HG02678 (cell line): ENCODE results near the gene SEC14L2.

Experiments used
- ATAC-seq: cut with Tn5 transposase; IDR thresholded peaks from one replicate; pipeline ENCODE4 v1.9.1; 2021; ENCODE audit warnings: mild to moderate bottlenecking, moderate library complexity; ENCODE audit not compliant: unreplicated experiment

SEC14L2 gene

DNA sequence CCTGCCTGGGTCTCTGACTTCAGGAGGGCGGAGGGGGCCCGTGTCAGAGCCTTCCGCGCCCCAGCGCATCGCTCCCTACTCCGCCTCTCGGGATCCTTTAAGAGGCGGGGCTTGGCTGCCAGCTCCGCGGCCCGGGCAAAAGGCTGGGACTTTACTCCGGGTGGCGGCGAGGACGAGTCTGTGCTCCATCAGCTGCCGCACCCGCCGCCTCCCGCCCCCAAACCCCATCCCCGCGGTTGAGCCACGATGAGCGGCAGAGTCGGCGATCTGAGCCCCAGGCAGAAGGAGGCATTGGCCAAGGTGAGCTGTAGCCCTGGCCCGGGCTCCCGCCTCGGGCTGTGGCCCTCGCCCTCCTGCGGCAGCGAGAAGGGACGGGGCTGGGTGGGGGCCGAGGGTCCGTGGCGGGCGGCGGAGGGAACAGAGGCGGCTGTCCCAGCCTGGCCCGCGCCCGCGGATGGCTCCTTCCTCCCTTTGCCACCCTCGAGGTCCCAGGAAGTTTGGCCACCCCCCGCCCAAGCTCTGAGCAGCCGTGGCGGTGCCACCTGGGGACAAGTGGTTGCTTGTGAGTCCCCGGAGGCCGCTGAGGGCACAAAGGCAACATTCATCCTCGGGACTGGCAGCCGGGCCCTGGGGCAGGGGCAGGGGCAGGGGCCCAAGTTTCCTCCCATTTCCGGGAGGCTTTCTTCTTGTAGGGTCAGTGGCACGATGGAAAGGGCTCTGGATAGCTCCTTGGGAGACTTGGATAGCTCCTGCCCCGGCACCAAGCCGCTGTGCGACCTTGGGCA is at the start of gene SEC14L2:
SEC14L2 (plus strand) TSS at position 148 of the 785 bp plus-strand sequence; CDS start at position 247, 99 bp downstream.
- ATAC-seq, result no peak

DNA sequence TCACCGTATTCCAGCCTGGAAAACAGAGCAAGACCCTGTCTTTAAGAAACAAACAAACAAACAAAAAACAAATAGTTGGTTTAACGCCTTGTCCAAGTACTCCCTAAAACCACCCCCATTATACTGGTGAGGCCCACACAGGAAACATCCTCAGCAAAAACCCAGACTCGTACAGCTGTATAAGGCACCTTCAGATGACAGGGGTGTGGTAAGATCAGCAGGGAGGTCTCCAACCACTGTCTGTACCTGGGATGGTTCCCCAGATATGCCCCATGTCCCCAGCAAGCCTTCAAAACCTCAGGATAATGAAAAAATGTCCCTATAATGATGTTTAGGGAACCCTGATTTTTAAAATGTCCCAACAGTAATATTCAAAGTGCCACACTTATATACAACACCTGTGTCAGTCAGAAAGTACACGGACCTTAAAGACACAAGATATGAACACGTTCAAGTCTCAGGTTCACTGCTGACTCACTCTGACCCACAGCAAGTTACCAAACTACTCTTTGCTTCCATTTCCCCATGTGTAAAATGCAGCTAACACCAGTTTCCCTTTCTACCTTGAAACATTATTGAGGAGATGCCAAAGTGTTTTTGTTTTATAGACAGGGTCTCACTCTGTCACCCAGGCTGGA is 49.4 kb upstream of the SEC14L2 start:
- ATAC-seq, result no peak

- no peak for ATAC-seq
Measured at GRCh38 chr22:30348404-30348803, 48.4 kb upstream of the SEC14L2 start.

- no peak for ATAC-seq
Measured at GRCh38 chr22:30348809-30349208, 48.0 kb upstream of the SEC14L2 start.

- ATAC-seq, result no peak
Measured at GRCh38 chr22:30351226-30351625, 45.6 kb upstream of the SEC14L2 start.

DNA sequence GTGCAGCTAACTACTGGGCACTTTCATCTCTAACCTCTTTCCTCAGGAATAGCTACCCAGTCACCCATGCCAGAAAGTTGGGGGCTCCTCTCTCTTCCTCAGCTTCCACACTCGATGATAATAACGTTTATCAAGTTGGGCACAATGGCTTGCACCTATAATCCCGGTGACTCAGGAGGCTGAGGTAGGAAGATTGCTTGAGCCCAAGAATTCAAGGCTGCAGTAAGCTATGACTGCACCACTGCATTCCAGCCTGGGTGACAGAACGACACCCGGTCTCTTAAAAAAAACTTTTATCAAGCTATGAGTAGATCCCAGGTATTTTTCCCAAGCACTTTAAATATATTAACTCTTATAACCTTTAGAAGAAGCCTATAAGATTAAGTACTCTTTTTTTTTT is 42.2 kb upstream of the SEC14L2 start:
- ATAC-seq, result no peak

DNA sequence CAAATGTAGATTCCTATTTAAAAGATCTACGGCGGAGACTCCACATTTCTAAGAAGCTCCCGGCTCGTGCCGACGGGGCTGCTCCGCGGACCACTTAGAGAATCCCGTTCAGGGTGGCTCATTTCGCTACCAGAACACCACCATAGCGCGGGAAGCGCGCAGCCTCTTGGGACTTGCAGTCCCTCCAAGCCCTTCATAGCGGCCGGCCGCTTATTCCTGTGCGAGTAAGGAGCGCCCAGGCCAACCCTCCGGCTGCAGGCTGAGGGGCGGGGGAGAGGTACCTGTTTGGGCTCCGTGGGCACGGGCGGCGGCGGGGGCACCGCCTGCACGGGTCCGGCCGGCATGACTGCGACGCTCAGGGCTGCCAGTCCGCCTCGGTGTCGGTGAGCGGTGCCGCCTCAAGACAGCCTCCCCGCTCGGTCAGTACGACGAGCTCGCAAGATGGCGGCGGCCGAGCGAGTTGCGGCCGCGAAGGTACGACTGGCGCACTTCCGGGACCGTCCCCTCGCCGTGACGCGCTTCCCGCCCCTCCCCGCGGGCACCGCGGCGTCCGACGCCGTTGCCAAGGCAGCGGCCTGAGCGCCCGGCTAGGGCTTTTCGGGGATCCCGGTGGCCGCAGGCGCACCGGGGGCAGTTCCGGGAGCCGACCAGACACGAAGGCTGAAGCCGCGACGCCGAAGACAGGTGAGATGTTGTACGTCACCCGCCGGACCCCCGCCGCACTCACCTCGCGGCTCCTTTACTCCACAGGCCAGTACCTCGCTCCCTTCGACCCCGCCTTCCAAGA is 40.2 kb upstream of the SEC14L2 start, which contains the start of the genes CCDC157 and SF3A1:
CCDC157 (plus strand) TSS at position 559 of the 787 bp plus-strand sequence. CDS start 8,994 bp downstream, outside the sequence.
SF3A1 (minus strand) TSS at position 446 of the 787 bp plus-strand sequence; CDS start at position 344, 102 bp downstream.
- ATAC-seq, result peak; percentile 96

DNA sequence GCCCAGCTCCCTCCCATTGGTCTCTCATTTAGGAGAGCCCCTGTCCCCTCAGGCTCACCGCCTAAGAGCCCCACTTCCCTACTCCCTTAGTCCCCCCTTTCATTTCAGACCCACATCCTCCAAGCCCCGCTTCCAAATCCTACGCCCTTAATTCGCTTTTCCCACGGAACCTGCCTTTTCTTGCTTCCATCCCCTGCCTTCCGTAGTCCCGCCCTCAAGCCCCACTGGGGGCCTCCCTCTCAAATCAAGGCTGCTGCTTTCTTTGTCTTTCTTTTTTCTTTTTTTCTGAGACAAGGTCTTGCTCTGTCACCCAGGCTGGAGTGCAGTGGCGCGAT is 39.6 kb upstream of the SEC14L2 start:
- ATAC-seq, result no peak

DNA sequence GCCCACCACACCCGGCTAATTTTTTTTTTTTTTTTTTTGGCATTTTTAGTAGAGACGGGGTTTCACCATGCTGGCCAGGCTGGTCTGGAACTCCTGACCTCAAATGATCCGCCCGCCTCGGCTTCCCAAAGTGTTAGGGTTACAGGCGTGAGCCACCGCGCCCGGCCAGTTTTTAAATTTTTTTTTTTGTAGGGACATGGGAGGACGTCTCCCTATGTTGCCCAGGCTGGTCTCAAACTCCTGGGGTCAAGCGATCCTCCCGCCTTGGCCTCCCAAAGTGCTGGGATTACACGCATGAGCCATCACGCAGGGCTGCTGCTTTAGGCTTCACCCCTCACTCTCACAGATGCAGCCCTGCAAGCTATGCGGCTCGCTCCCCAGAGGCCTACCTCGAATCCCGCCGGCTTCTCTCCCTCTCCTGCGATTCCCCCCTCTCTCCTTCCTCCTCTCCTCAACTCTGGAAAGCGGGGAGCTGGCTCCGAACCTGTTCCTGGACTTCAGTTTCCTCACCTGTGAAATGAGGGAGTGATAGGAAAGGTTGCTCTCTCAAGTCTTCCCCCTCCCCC is 39.1 kb upstream of the SEC14L2 start:
- ATAC-seq, result no peak

- ATAC-seq, result no peak
Measured at GRCh38 chr22:30358541-30358940, 38.3 kb upstream of the SEC14L2 start.

GRCh38 chr22:30361916-30362650 is 34.7 kb upstream of the SEC14L2 start:
- no peak for ATAC-seq

DNA sequence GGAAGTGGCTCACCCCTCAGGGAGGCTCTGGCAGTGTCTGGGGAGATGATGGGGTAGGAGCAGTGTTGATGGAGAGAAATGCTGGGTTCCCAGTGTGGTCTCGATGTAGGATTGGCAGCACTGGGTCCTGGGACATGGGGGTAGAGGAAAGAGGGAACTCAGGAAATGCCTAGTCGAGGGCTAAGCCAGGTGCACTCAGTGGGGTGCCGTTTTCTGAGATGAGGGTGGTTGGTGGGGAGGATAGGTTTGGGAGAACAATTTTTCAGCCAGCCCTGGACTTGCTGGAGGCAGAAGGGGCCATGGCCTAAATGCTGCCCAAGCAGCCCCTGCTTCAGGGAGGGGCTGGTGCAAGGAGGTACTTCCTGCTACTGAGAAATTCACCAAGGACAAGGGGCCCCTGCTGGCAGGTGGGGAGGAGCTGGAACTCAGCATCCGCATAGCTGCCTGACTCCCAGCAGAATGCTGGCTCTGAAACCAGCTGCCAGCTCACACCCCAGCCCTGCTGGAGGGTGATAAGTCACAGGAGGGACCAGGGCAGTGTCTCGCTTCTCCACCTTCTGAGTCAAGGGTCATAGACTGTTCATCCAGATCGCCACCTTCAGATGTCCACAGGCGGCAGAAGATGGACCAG is 34.1 kb upstream of the SEC14L2 start:
- ATAC-seq, result no peak

DNA sequence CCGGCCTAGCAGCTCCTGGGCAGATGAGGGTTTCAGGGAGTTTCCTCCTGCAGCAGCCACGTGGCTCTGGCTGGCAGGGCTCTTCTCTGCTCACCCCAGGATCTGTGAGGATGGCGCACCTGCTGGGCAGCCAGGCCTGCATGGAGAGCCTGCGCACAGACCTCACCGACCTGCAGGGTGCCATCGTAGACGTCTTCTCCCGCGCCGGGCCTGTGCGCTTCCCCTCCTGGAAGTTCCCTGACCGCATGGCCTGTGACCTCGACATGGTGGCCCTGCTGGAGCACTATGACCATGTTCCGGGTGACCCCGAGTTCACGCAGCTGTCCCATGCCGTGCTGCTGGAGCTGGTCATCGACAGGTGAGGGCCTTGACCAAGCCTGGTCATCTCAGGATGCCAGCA is 30.9 kb upstream of the SEC14L2 start:
- no peak for ATAC-seq

DNA sequence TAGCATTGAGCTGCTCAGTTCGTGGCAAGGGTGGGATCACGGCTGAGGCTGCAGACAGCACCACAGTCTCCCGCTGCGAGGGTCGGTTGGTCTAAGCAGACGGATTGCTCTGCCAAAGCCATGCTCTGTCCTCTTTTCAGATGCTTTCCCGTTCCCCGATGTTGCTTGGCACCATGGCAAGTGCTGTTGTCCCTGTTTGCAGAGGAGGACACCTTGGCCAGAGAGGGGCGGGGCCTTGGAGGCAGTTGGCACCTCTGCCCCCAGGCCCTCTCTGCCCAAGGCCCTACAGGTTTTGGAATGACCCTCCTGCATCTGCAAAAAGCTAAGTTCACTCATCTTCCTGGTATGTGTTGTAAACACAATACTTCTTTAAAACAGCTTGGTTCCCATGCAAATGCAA is 28.4 kb upstream of the SEC14L2 start:
- ATAC-seq, result no peak

DNA sequence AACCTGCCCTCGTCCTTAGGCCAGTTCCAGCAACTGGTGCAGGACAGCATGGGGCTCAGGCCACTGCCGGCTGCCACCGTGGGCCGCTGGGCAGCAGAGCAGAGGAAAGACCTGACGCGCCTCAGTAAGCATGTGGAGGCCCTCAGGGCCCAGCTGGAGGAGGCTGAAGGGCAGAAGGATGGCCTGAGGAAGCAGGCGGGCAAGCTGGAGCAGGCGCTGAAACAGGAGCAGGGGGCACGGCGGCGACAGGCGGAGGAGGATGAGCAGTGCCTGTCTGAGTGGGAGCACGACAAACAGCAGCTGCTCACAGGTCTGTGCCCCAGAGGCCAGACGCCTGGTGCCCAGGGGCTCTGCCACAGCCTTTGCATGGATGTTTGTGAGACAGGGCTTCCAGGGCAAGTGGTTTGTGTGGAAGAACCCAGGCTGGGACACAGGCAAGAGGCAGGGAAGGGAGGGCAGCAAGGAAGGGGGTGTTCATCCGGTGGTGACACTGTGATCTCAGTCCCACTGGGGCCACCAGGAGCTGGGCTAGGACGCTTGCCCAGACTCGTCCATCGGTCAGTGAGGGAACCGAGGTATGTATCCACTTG is 26.1 kb upstream of the SEC14L2 start:
- no peak for ATAC-seq

DNA sequence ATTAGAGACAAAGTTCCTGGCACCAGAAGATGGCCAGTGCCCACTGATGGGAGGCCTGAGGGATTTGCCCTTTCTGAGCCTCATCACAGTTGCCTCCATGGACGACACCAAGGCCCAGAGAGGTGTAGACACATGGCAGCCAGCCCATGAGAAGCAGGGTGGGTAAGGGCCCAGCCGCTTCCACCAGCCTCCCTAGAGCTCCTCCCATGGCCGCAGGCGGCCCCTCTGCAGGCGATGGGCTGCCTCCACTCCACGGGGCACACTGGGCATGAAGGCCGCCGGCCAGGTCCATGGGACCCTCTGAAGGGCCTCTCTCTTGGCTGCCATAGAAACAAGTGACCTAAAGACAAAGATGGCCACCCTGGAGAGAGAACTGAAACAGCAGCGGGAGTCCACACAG is 25.5 kb upstream of the SEC14L2 start:
- no peak for ATAC-seq

GRCh38 chr22:30371981-30372380 is 24.8 kb upstream of the SEC14L2 start:
- ATAC-seq, result no peak

- no peak for ATAC-seq
Measured at GRCh38 chr22:30372915-30373314, 23.9 kb upstream of the SEC14L2 start.
